Measurements from ENCODE around the gene ILDR1.

ILDR1 gene

DNA sequence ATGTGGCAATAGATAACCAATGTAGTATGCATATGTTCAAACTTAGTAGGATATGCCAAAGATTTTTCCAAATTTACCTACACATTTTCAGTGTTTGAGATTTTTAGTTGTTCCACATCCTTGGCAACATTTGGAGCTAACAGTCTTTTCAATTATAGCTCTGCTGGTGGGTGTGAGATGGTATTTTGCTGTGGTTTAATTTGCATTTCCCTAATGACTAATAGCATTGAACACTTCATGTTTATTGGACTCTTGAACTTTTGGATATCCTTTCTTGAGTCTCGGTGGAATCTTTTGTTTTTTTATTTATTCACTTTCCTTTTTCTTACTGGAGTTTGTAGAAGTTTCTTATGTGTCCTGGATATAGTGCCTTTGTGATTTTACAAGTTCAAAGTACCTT is 11.0 kb upstream of the ILDR1 start:
- DNase-seq (ENCODE audit: low spot score) = no peak
- in situ Hi-C loops (cut with MboI; ENCODE audit: low sequenced_read_pairs, unreplicated experiment) = no loop called here
- TF ChIP-seq, protein P1, sequence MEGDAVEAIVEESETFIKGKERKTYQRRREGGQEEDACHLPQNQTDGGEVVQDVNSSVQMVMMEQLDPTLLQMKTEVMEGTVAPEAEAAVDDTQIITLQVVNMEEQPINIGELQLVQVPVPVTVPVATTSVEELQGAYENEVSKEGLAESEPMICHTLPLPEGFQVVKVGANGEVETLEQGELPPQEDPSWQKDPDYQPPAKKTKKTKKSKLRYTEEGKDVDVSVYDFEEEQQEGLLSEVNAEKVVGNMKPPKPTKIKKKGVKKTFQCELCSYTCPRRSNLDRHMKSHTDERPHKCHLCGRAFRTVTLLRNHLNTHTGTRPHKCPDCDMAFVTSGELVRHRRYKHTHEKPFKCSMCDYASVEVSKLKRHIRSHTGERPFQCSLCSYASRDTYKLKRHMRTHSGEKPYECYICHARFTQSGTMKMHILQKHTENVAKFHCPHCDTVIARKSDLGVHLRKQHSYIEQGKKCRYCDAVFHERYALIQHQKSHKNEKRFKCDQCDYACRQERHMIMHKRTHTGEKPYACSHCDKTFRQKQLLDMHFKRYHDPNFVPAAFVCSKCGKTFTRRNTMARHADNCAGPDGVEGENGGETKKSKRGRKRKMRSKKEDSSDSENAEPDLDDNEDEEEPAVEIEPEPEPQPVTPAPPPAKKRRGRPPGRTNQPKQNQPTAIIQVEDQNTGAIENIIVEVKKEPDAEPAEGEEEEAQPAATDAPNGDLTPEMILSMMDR (IDR thresholded peaks at IDR 0.05; ENCODE audit: borderline replicate concordance, control extremely low read depth, extremely low read depth, insufficient read depth, missing control alignments) = no peak

DNA sequence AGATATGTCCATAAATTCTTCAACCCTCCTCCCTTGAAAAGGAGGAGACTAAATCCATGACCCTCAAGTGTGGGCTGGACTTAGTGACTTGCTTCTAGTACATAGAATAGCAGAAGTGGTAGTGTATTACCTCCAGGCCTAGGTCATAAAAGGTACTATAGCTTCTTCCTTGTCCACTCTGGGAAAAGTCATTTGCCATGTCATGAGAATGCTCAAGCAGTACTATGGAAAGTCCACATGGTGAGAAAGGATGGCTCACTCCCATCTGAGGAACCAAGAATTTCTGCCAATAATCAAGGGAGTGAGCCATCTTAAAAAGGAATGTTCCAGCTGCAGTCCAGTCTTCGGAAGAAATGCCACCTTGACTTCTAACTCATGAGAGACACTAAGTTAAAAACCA is 10.5 kb upstream of the ILDR1 start:
- TF ChIP-seq, protein P1 (IDR thresholded peaks at IDR 0.05; ENCODE audit: borderline replicate concordance, control extremely low read depth, extremely low read depth, insufficient read depth, missing control alignments) = no peak
- DNase-seq (ENCODE audit: low spot score) = no peak
- in situ Hi-C loops (cut with MboI; ENCODE audit: low sequenced_read_pairs, unreplicated experiment) = no loop called here

- no peak for DNase-seq (ENCODE audit: low spot score)
- TF ChIP-seq, protein P1 (IDR thresholded peaks at IDR 0.05; ENCODE audit: borderline replicate concordance, control extremely low read depth, extremely low read depth, insufficient read depth, missing control alignments) = no peak
- in situ Hi-C loops (cut with MboI; ENCODE audit: low sequenced_read_pairs, unreplicated experiment) = no loop called here
Observed at GRCh38 chr3:122031123-122031468, 9.0 kb upstream of the ILDR1 start.

DNA sequence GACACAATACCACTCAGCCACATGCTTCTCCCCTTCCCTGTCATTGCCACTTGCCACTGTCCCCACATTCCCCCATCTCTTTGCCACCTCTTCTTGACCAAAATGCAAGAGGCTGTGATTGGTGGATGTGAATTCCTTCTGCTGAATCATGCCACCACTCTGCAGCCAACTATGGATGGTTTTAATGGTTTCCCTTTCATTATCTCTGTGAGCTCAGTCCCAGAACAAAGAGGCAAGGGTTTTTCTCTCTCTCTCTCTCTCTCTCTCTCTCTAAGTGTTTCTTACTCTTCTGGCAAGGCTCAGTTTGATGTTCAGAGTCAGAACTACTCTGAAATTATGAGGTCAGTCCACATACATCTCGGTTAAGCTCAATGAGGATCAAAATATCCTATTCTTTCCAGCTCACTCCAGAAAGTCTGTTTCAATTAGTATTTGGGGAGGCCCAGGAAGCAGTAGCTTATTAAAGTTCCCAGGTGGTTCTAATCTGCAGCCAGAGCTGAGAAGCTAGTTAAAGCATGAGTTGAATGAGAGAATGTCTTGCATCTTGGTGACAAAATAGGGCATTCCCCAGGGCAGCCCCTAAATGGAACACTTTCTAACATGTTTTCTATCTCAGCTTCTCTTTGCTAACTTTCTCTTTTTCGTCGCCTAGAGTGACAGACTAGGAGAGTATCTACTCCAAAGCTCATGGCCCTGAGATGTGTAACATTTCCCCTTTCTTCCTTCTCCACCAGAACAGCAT is 8.5 kb upstream of the ILDR1 start:
- TF ChIP-seq, protein P1 (IDR thresholded peaks at IDR 0.05; ENCODE audit: borderline replicate concordance, control extremely low read depth, extremely low read depth, insufficient read depth, missing control alignments) = no peak
- in situ Hi-C loops (cut with MboI; ENCODE audit: low sequenced_read_pairs, unreplicated experiment) = no loop called here
- peak; percentile 57 for DNase-seq (ENCODE audit: low spot score)

GRCh38 chr3:122025296-122025695 is 3.2 kb upstream of the ILDR1 start:
- in situ Hi-C loops (cut with MboI; ENCODE audit: low sequenced_read_pairs, unreplicated experiment) = no loop called here
- TF ChIP-seq, protein P1 (IDR thresholded peaks at IDR 0.05; ENCODE audit: borderline replicate concordance, control extremely low read depth, extremely low read depth, insufficient read depth, missing control alignments) = no peak
- peak; percentile 71 for DNase-seq (ENCODE audit: low spot score)

- TF ChIP-seq, protein P1 (IDR thresholded peaks at IDR 0.05; ENCODE audit: borderline replicate concordance, control extremely low read depth, extremely low read depth, insufficient read depth, missing control alignments) = no peak
- in situ Hi-C loops (cut with MboI; ENCODE audit: low sequenced_read_pairs, unreplicated experiment) = no loop called here
- no peak for DNase-seq (ENCODE audit: low spot score)
Observed at GRCh38 chr3:122024800-122025199, 2.8 kb upstream of the ILDR1 start.

All from GM13976 (cell line).